ENCODE data around the gene UGGT2.

GRCh38 chr13:95924389-95924994, 128.7 kb downstream of the UGGT2 start:
- TF ChIP-seq POLR2A (IDR thresholded peaks at IDR 0.05; ENCODE audit: insufficient read depth in 1 of 2, low read depth in 2 of 2, low read length in 2 of 2): no peak
- TF ChIP-seq ATF7-NPFF (CRISPR knock-in tag; IDR thresholded peaks at IDR 0.05; ENCODE audit: low read depth): no peak
- TF ChIP-seq CTCF (CRISPR knock-in tag; IDR thresholded peaks at IDR 0.05): no peak
- no peak for TF ChIP-seq EZH2 (conservative IDR thresholded peaks at IDR 0.05; ENCODE audit: low read depth, low read length)
- no peak for TF ChIP-seq HNRNPLL (IDR thresholded peaks at IDR 0.05; ENCODE audit: low read depth, low read length, poor library complexity, severe bottlenecking)
- TF ChIP-seq ARID2 (CRISPR knock-in tag; IDR thresholded peaks at IDR 0.05; ENCODE audit: borderline replicate concordance): no peak
- TF ChIP-seq ZNF792 (CRISPR knock-in tag; IDR thresholded peaks at IDR 0.05): no peak
- TF ChIP-seq USF2 (IDR thresholded peaks at IDR 0.05; ENCODE audit: low read depth, low read length): no peak
- TF ChIP-seq USF2 (CRISPR knock-in tag; IDR thresholded peaks at IDR 0.05; ENCODE audit: borderline replicate concordance): no peak
- no peak for TF ChIP-seq ZGPAT (CRISPR knock-in tag; IDR thresholded peaks at IDR 0.05)
- no peak for TF ChIP-seq MAFK (conservative IDR thresholded peaks at IDR 0.05 in 1 of 2, IDR thresholded peaks at IDR 0.05 in 1 of 2; ENCODE audit: low read length in 2 of 2)
- TF ChIP-seq ZNF460 (CRISPR knock-in tag; IDR thresholded peaks at IDR 0.05; ENCODE audit: borderline replicate concordance): no peak
- TF ChIP-seq ZBTB10 (CRISPR knock-in tag; IDR thresholded peaks at IDR 0.05; ENCODE audit: borderline replicate concordance): no peak
- TF ChIP-seq MZF1 (CRISPR knock-in tag; IDR thresholded peaks at IDR 0.05; ENCODE audit: borderline replicate concordance): no peak
